GM18909 (cell line): Measurements from ENCODE around the gene TRIM61.

Experiments used
- ATAC-seq: cut with Tn5 transposase; IDR thresholded peaks from one replicate; pipeline ENCODE4 v1.9.1; 2021; ENCODE audit warnings: mild to moderate bottlenecking; ENCODE audit not compliant: unreplicated experiment, poor library complexity

TRIM61 gene

DNA sequence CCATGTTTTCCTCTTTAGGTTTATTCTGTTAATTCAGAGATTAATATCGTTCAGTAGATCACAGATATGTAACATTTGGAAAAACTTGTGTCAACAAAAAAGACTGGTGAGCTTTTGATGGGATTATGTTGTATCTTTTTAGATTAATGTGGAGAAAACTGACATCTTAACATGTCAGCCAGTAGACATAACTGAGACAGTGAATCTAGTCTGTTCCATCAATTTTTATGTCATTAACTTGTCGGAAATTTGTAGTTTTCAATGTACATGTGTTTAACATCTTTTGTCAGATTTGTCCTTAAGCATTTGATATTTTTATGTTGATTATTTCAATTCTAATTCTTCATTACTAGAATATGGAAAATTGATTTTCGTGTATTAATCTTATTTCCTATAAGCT is 58.5 kb downstream of the TRIM61 start:
- no peak for ATAC-seq
